Fibroblast of skin of left quadriceps (primary cell): ENCODE data around the gene CFAP57.

Experiments used
- DNase-seq, 2 experiments: peaks; one replicate each; pipeline ENCODE4 v3.0.0-alpha.2; 2013; ENCODE audit warnings: low read depth in 2 of 2

CFAP57 gene

DNA sequence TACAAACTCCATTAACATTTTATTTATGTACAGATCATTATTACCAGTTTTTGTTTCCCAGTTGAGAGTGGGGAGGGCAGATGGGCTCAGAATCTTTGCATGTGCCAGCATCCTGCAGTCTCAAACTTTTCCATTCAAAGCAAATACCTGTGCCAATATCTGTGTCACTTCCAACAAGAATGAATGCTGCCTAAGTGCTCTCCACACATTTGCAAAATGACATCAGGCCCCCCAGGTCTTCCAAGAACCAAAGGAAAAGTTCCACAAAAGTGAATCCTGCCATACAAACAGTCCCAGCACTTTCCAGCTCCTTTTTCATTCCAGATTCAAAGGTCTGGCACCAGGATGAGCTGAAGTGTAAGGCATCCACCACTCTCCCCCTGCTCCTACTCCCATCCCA lies 127.0 kb downstream of the CFAP57 start:
- DNase-seq: no peak

- no peak for DNase-seq
Observed at GRCh38 chr1:43300378-43301094, 128.4 kb downstream of the CFAP57 start, which contains the start of gene TIE1. Gene TIE1 (plus strand): TSS chr1:43300982. CDS start chr1:43301072, 90 bp downstream.

- no peak for DNase-seq
Observed at GRCh38 chr1:43302201-43302600, 130.1 kb downstream of the CFAP57 start.

DNA sequence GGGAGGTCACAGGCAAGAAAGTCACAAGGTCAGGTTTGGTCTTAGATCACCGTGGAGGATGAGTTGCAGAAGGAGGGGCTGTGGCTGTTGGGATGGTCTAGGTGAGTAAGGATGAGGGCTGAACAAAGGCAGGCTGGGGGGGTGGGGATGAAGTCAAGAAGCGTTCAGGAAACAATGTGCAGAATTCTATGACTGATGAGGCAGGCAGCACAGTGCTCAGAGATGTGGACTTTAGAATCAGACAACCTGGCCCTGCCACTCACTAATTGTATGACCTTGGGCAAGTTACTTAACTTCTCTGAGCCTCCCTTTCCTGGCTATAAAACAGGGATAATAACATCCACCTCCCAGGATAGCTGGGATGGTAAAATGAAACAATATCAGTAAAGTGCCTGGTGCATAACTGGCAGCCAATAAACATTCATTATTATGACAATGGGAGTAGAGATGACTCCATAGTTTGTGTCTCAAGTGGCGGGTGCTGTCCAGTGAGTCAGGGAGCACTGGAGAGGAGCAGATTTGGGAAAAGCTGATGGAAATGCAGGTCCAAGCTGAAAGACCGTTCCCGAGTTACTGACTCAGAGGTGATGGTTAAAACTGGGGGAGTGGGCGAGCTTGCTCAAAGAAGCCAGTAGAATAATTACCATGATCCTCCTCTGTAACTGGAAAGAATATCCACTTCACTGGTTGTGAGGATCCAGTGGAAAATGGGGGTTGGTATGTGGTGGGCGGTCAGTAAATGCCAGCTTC lies 130.8 kb downstream of the CFAP57 start:
- DNase-seq: no peak

GRCh38 chr1:43303471-43304313 lies 131.6 kb downstream of the CFAP57 start:
- DNase-seq: no peak
